Tibial nerve (tissue), 4 donors: Measurements from ENCODE around the gene CNKSR1.

Experiments used
- CTCF ChIP-seq, 5 experiments: fragments of 200-600 bp in 3 of 5; fragments of 450-650 bp in 2 of 5; sonication (generic) in 3 of 5; IDR thresholded peaks; one replicate each; pipeline ENCODE4 v1.5.1; 2016 to 2019; ENCODE audit warnings: antibody characterized with exemption in 5 of 5, mild to moderate bottlenecking in 3 of 5, moderate library complexity in 2 of 5
- EP300 ChIP-seq, 2 donors: sonication (generic); formaldehyde crosslinking; IDR thresholded peaks; one replicate each; pipeline ENCODE4 v1.6.1; 2017; ENCODE audit warnings: antibody characterized with exemption in 2 of 2, mild to moderate bottlenecking in 1 of 2
- POLR2A ChIP-seq, 2 donors: fragments of 450-650 bp; IDR thresholded peaks; one replicate each; pipeline ENCODE4 v1.6.1; 2017; ENCODE audit warnings: antibody characterized with exemption in 2 of 2, mild to moderate bottlenecking in 2 of 2, moderate library complexity in 2 of 2

DNA sequence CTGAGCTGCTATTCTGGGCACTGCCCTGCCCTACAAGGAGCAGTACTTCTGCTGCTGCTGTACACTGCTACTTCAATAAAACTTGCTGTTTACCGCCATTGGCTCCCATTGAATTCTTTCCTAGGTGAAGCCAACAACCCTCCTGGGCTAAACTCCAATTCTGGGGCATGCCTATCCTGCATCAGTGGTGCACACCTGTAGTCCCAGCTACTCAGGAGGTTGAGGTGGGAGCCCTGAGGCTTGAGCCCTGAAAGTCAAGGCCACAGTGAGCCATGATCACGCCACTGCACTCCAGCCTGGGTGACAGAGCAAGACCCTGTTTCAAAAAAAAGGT lies 44.5 kb upstream of the CNKSR1 start:
- TF ChIP-seq CTCF (IDR thresholded peaks at IDR 0.05) (no peak), POLR2A (IDR thresholded peaks at IDR 0.05) (no peak), EP300 (IDR thresholded peaks at IDR 0.05) (no peak)
